H1 (cell line): Measurements from ENCODE around the gene LCNL1. TPM values are rescaled to one million over a fixed set of nuclear protein-coding genes. Genes with fewer than 3 reads are reported as not detected.
A peak's percentile ranks its signal among the peaks of the same experiment; 100 is the strongest.

Experiments
- CTCF ChIP-seq, 3 experiments: IDR thresholded peaks; 1 replicate in 2 of 3; 2 replicates in 1 of 3; pipeline versions ENCODE4 v1.5.1 to v1.6.1; 2011; ENCODE audit warnings: low read length in 3 of 3, mild to moderate bottlenecking in 3 of 3, inconsistent platforms in 2 of 3, low read depth in 1 of 3, moderate library complexity in 1 of 3; ENCODE audit not compliant: insufficient read depth in 1 of 3; ENCODE audit errors: control extremely low read depth in 1 of 3
- polyA plus RNA-seq, 7 experiments: library from polyadenylated mRNA; depleted of rRNA in 3 of 7; stranded (reverse) in 5 of 7; unstranded in 2 of 7; fragments of >200 nt in 5 of 7; fragments of 200-250 nt in 2 of 7; gene quantifications; 1 replicate in 5 of 7; 2 replicates in 1 of 7; 4 replicates in 1 of 7; pipeline versions ENCODE4 v1.2.1 to v1.2.3, GENCODE V29; 2011 to 2013; ENCODE audit warnings: missing spikeins in 2 of 7, mixed read lengths in 2 of 7
- total RNA-seq: library from RNA; stranded (reverse); fragmentation: NEBNext Ultra II Directional; extraction: Animal tissue kit (Norgen Biotek cat#: 25700); gene quantifications from 2 replicates; pipeline ENCODE4 v1.2.1, GENCODE V29; 2021

Gene LCNL1
- total and polyA plus RNA-seq, 2 of the 8 experiments (the other 6 are each of a cell fraction or from before 2014, with no cell fraction given): 0.11 TPM; not detected in 1

- peak in 2 of 3 experiments; percentile 74 to 82; a peak in 3 of 4 replicates for TF ChIP-seq CTCF (IDR thresholded peaks at IDR 0.05; ENCODE audit: control extremely low read depth in 1 of 3, insufficient read depth in 1 of 3, low read depth in 1 of 3, low read length in 3 of 3)
Observed at GRCh38 chr9:136947955-136948510, 34.8 kb upstream of the LCNL1 start (continued).
